Amygdala (tissue), 56 donors: Measurements from ENCODE around the gene ERC2.
A peak's percentile ranks its signal among the peaks of the same experiment; 100 is the strongest.

Source experiments
- DNase-seq, 56 donors: peaks; one replicate each; lab custom pipeline; 2025; lab: John Stamatoyannopoulos, UW

Gene ERC2

GRCh38 chr3:55481744-55482495, 986.3 kb downstream of the ERC2 start:
- DNase-seq, result no peak

- peak in 9 of 56 donors; percentile 7 to 63 (median 31) for DNase-seq
Observed at GRCh38 chr3:55480911-55481743, 987.1 kb downstream of the ERC2 start.

GRCh38 chr3:55477306-55478303, 990.7 kb downstream of the ERC2 start:
- no peak for DNase-seq

GRCh38 chr3:55476515-55476914, 991.8 kb downstream of the ERC2 start:
- no peak for DNase-seq

GRCh38 chr3:55474213-55474632, 994.0 kb downstream of the ERC2 start:
- DNase-seq, result no peak

- DNase-seq, result no peak
Observed at GRCh38 chr3:55473788-55474187, 994.5 kb downstream of the ERC2 start.

DNA sequence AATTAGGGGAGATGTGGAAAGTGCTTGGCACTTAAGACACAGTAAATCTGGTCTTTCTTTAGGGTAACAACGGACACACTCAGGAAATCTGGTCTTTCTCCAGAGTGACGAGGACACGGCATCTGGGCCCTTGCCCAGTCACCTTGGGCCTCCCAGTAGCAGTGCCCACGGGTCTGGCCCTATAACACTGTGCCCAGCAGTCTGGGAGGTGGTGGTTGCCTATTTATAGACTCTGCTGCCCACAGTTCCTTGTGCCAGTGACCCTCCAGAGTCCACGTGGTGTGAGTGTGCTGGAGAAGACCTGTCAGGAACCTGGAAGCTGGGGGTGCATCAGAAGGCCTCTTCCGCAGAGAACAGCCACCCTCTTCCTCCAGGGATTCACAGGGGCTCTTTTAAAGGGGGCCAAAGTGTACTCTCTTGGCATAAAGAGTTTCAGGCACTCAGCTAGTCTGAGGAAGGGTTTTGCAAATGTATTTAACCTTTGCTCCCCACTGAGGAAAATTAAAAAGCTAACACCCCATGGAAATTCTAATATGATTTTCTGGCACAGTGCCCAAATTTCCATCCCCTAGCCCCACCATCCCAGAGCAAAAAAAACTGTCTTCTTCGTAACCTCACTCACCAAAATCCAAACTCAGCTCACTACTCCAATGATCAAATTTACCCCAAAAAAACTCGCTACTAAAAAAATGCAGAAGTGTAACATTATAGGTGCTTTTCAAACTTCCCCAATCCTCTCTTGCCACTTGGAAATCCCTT, 996.6 kb downstream of the ERC2 start:
- no peak for DNase-seq

DNA sequence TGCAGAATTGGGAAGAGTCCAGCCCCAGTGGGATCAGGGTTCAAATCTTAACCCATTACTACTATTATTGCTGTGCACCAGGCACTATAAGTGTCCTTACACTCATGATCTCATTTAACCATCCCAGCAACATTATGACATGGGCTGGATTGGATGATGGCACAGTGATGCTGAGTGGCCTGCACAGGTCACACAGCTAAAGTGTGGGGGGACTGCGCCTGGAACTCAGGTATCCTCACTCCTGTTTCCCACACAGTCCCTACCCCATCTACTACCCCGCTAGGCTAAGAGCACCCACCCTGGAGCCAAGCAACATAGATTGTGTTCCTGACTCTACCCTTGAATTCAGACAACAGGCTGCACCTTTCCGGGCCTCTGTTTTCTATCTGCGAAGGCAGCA, 997.2 kb downstream of the ERC2 start:
- DNase-seq, result no peak

- no peak for DNase-seq
Observed at GRCh38 chr3:55469957-55470526, 998.2 kb downstream of the ERC2 start.

DNA sequence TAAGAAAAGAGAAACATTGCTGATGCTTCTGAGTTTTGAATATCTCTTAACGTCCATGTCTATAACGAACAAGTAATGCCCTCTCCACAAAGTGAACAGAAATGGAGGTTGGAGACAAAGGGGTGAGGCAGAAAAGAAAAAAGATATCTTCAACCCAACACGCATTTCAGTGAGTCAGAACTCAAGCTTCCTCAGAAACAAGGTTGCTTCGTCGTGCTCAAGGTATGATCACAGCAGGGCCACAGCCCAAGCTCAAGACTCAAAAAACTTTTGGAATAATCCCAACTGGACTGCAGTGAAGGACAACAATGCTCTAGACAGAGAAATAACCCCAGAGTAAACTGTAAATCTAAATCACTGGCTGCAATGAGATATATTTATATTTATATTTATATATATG, 1000.0 kb downstream of the ERC2 start:
- no peak for DNase-seq

GRCh38 chr3:55467099-55467498, 1001.2 kb downstream of the ERC2 start:
- no peak for DNase-seq

GRCh38 chr3:55466526-55466925, 1001.7 kb downstream of the ERC2 start:
- no peak for DNase-seq

- no peak for DNase-seq
Observed at GRCh38 chr3:55461896-55462295, 1006.4 kb downstream of the ERC2 start.

GRCh38 chr3:55459838-55460237, 1008.4 kb downstream of the ERC2 start:
- DNase-seq, result no peak
